ENCODE measurements around the gene DHRS4L2.
"Not testable (repeated sequence)": the region's sequence is repeated elsewhere in the genome, so short reads cannot be mapped to it uniquely, and the experiment has no call there.

DNA sequence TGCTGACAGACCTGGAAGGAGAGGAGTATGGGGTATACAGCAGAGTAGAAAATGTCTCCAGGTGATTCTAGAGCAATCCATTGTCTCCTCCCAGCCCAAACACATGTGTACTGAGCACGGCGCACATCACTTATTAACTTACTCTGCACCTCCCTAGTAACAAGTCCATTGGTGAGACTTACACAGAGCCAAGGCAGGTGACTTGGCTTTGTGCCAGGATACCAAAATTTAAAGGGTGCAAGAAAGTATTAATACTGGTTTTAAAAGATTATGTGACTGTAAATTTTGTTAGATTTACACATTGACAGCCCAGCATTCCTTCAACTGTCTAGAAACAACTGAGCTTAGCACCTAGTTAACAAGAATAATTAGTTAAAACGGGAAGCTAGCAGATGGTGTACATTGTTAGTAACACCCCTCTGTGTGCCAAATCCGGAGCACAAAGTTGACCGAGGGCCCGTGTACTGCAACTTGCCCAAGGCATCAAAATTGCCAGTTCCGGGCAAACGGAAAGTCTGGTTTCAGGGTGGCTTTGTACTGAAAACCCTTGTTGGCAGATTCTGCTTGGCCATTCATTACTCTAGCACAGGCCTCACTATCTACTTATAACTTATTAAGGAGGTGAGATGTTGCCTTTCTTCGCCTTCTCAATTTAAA is 30.7 kb upstream of the DHRS4L2 start:
- TF ChIP-seq, protein P1, sequence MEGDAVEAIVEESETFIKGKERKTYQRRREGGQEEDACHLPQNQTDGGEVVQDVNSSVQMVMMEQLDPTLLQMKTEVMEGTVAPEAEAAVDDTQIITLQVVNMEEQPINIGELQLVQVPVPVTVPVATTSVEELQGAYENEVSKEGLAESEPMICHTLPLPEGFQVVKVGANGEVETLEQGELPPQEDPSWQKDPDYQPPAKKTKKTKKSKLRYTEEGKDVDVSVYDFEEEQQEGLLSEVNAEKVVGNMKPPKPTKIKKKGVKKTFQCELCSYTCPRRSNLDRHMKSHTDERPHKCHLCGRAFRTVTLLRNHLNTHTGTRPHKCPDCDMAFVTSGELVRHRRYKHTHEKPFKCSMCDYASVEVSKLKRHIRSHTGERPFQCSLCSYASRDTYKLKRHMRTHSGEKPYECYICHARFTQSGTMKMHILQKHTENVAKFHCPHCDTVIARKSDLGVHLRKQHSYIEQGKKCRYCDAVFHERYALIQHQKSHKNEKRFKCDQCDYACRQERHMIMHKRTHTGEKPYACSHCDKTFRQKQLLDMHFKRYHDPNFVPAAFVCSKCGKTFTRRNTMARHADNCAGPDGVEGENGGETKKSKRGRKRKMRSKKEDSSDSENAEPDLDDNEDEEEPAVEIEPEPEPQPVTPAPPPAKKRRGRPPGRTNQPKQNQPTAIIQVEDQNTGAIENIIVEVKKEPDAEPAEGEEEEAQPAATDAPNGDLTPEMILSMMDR (IDR thresholded peaks at IDR 0.05) = not testable (repeated sequence)
- TF ChIP-seq ZFX (IDR thresholded peaks at IDR 0.05; ENCODE audit: borderline replicate concordance) = not testable (repeated sequence)
